ENCODE results near the gene ROCK2. TPM values are rescaled to one million over a fixed set of nuclear protein-coding genes. Genes with fewer than 3 reads are reported as not detected.
A peak's percentile ranks its signal among the peaks of the same experiment; 100 is the strongest.

ROCK2 gene
- total RNA-seq, 1 donor from 2014 or later = 45.1 TPM

DNA sequence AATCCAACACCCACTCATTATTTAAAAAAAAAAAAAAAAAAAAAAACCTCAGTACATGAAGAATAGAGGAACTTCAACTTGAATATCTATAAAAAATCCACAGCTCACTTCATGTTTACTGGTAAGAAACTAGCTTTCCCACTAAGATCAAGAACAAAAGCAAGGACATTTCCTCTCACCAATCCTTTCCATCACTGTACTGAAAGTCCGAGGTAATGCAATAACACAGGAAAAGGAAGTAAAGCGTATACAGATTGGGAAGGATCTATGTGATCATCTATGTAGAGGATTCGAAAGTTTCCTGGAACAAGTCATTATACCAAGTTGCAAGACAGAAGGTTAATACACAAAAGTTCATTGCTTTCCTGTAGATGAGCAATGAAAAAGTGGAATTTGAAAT lies 63.2 kb downstream of the ROCK2 start:
- Histone ChIP-seq H3K36me3 (ENCODE audit: insufficient read depth, low read length) (peaks cover 9% of the 10 kb centered on the region), H4K20me1 (ENCODE audit: insufficient read depth, low read length) (no peaks in the 10 kb centered on the region)

DNA sequence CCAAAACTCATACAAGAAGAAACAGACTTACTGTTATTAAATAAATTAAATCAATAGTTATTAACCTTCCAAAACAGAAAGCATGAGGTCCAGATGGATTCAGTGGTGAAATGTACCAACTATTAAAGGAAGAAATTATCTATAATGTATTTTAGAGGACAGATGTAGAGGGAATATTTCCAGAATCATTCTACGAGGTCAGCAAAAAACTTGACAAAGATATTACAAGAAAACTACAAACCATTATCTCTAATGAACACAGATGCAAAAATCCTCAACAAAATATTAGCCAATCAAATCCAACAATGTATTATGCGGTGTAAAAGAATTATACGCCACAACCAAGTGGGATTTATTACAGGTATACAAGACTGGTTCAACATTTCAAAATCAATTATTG lies 63.7 kb downstream of the ROCK2 start:
- Mint-ChIP-seq H3K36me3 (ENCODE audit: low read depth, unreplicated experiment) (peaks cover 23% of the 10 kb centered on the region), H3K4me1 (ENCODE audit: low read depth, unreplicated experiment) (no peaks in the 10 kb centered on the region), H3K9me3 (ENCODE audit: unreplicated experiment) (peaks cover 4% of the 10 kb centered on the region), H3K27me3 (ENCODE audit: low read depth, unreplicated experiment) (no peaks in the 10 kb centered on the region), H3K4me3 (ENCODE audit: unreplicated experiment) (no peak overlapping the region), H3K27ac (ENCODE audit: unreplicated experiment) (no peak overlapping the region)
- H3K27ac ChIP-seq (ENCODE audit: low read depth, low read length) = no peak overlapping the region
- H3K27me3 ChIP-seq (ENCODE audit: insufficient read depth, low read length) = no peaks in the 10 kb centered on the region
- H3K79me2 ChIP-seq (ENCODE audit: insufficient read depth, low read length) = peaks cover 54% of the 10 kb centered on the region
- TF ChIP-seq, protein P1, sequence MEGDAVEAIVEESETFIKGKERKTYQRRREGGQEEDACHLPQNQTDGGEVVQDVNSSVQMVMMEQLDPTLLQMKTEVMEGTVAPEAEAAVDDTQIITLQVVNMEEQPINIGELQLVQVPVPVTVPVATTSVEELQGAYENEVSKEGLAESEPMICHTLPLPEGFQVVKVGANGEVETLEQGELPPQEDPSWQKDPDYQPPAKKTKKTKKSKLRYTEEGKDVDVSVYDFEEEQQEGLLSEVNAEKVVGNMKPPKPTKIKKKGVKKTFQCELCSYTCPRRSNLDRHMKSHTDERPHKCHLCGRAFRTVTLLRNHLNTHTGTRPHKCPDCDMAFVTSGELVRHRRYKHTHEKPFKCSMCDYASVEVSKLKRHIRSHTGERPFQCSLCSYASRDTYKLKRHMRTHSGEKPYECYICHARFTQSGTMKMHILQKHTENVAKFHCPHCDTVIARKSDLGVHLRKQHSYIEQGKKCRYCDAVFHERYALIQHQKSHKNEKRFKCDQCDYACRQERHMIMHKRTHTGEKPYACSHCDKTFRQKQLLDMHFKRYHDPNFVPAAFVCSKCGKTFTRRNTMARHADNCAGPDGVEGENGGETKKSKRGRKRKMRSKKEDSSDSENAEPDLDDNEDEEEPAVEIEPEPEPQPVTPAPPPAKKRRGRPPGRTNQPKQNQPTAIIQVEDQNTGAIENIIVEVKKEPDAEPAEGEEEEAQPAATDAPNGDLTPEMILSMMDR (IDR thresholded peaks at IDR 0.05; ENCODE audit: insufficient read depth, low read depth, low read length) = no peak
- no peak for TF ChIP-seq EZH2 (IDR thresholded peaks at IDR 0.05; ENCODE audit: insufficient read depth, low read length)
- H3K9me3 ChIP-seq (ENCODE audit: insufficient read depth, low read depth, low read length) = no peaks in the 10 kb centered on the region
- no peaks in the 10 kb centered on the region for H4K20me1 ChIP-seq (ENCODE audit: insufficient read depth, low read length)
- no peak overlapping the region for H3K4me3 ChIP-seq (ENCODE audit: insufficient read depth, low read depth, low read length)
- H3K36me3 ChIP-seq (ENCODE audit: insufficient read depth, low read length) = peaks cover 9% of the 10 kb centered on the region
- DNase-seq (ENCODE audit: low read depth) (no peak), FAIRE-seq (no peak)
- no peak overlapping the region for H2AFZ ChIP-seq (ENCODE audit: low read depth, low read length)
- no peak overlapping the region for H3K9ac ChIP-seq (ENCODE audit: low read length)
- H3K4me1 ChIP-seq (ENCODE audit: insufficient read depth, low read length) = no peaks in the 10 kb centered on the region
- no peak overlapping the region for H3K4me2 ChIP-seq (ENCODE audit: low read length)

More for the DNA sequence above, 63.2 kb downstream of the ROCK2 start:
- H3K79me2 ChIP-seq (ENCODE audit: insufficient read depth, low read length) = peaks cover 50% of the 10 kb centered on the region
- Mint-ChIP-seq H3K27me3 (ENCODE audit: low read depth, unreplicated experiment) (no peaks in the 10 kb centered on the region), H3K4me3 (ENCODE audit: unreplicated experiment) (no peak overlapping the region), H3K36me3 (ENCODE audit: low read depth, unreplicated experiment) (peaks cover 23% of the 10 kb centered on the region), H3K9me3 (ENCODE audit: unreplicated experiment) (peaks cover 4% of the 10 kb centered on the region), H3K4me1 (ENCODE audit: low read depth, unreplicated experiment) (no peaks in the 10 kb centered on the region), H3K27ac (ENCODE audit: unreplicated experiment) (no peak overlapping the region)
- no peak for DNase-seq (ENCODE audit: low read depth)
- H3K9ac ChIP-seq (ENCODE audit: low read length) = no peak overlapping the region
- no peaks in the 10 kb centered on the region for H3K27me3 ChIP-seq (ENCODE audit: insufficient read depth, low read length)
- H3K27ac ChIP-seq (ENCODE audit: low read depth, low read length) = no peak overlapping the region
- H3K4me1 ChIP-seq (ENCODE audit: insufficient read depth, low read length) = no peaks in the 10 kb centered on the region
- H3K9me3 ChIP-seq (ENCODE audit: insufficient read depth, low read depth, low read length) = no peaks in the 10 kb centered on the region
- no peak overlapping the region for H3K4me2 ChIP-seq (ENCODE audit: low read length)
- TF ChIP-seq, protein P1 (IDR thresholded peaks at IDR 0.05; ENCODE audit: insufficient read depth, low read depth, low read length) = no peak
- TF ChIP-seq EZH2 (IDR thresholded peaks at IDR 0.05; ENCODE audit: insufficient read depth, low read length) = no peak
- FAIRE-seq = no peak
- H3K4me3 ChIP-seq (ENCODE audit: insufficient read depth, low read depth, low read length) = no peak overlapping the region
- no peak overlapping the region for H2AFZ ChIP-seq (ENCODE audit: low read depth, low read length)

DNA sequence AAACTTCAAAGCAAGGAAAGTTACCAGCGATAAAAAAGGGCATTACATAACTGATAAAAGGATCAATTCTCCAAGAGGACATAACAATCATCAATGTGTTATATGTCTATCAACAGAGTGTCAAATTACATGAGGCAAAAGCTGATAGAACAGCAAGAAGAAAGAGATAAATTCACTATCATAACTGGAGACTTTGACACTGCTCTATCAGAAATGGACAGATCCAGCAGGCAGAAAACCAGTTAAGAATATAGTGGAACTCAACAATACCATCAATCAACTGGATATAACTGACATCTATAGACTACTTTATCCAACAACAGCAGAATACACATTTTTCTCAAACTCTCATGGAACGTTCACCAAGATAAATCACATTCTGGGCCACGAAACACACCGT lies 65.0 kb downstream of the ROCK2 start:
- H3K27me3 Mint-ChIP-seq (ENCODE audit: low read depth, unreplicated experiment) = no peaks in the 10 kb centered on the region
- DNase-seq (ENCODE audit: low read depth) (no peak), FAIRE-seq (no peak)
- peaks cover 6% of the 10 kb centered on the region for H3K36me3 ChIP-seq (ENCODE audit: insufficient read depth, low read length)
- H3K27me3 ChIP-seq (ENCODE audit: insufficient read depth, low read length) = no peaks in the 10 kb centered on the region
- no peaks in the 10 kb centered on the region for H4K20me1 ChIP-seq (ENCODE audit: insufficient read depth, low read length)
- H3K9me3 ChIP-seq (ENCODE audit: insufficient read depth, low read depth, low read length) = no peaks in the 10 kb centered on the region
- no peak overlapping the region for H3K9ac ChIP-seq (ENCODE audit: low read length)
- H3K4me2 ChIP-seq (ENCODE audit: low read length) = no peak overlapping the region
- H3K27ac Mint-ChIP-seq (ENCODE audit: unreplicated experiment) = peak overlapping the region; percentile 12
- no peak overlapping the region for H2AFZ ChIP-seq (ENCODE audit: low read depth, low read length)
- peaks cover 56% of the 10 kb centered on the region for H3K79me2 ChIP-seq (ENCODE audit: insufficient read depth, low read length)
- no peaks in the 10 kb centered on the region for H3K4me1 ChIP-seq (ENCODE audit: insufficient read depth, low read length)
- H3K27ac ChIP-seq (ENCODE audit: low read depth, low read length) = no peak overlapping the region
- no peak overlapping the region for H3K4me3 Mint-ChIP-seq (ENCODE audit: unreplicated experiment)
- peaks cover 4% of the 10 kb centered on the region for H3K9me3 Mint-ChIP-seq (ENCODE audit: unreplicated experiment)
- H3K36me3 Mint-ChIP-seq (ENCODE audit: low read depth, unreplicated experiment) = peaks cover 16% of the 10 kb centered on the region
- H3K4me3 ChIP-seq (ENCODE audit: insufficient read depth, low read depth, low read length) = no peak overlapping the region
- no peak for TF ChIP-seq EZH2 (IDR thresholded peaks at IDR 0.05; ENCODE audit: insufficient read depth, low read length)
- TF ChIP-seq, protein P1 (IDR thresholded peaks at IDR 0.05; ENCODE audit: insufficient read depth, low read depth, low read length) = no peak
- H3K4me1 Mint-ChIP-seq (ENCODE audit: low read depth, unreplicated experiment) = no peaks in the 10 kb centered on the region
